AG04450 (cell line): Measurements from ENCODE around the gene NMNAT3. TPM values are rescaled to one million over a fixed set of nuclear protein-coding genes. Genes with fewer than 3 reads are reported as not detected.
"Not testable (repeated sequence)": the region's sequence is repeated elsewhere in the genome, so short reads cannot be mapped to it uniquely, and the experiment has no call there.

ENCODE experiments used
- CTCF ChIA-PET: fragments of 300-600, 350-600 bp; formaldehyde crosslinking; extraction: SDS; loops from one replicate; lab custom pipeline; 2022; ENCODE audit warnings: antibody characterized with exemption, inconsistent platforms; lab: Charles Lee
- POLR2A ChIA-PET: fragments of 350-600 bp; formaldehyde crosslinking; extraction: SDS; loops from one replicate; lab custom pipeline; 2021; ENCODE audit warnings: antibody characterized with exemption, inconsistent platforms; lab: Yijun Ruan, JAX
- DNase-seq: peaks from one replicate; pipeline ENCODE4 v3.0.0-alpha.2; 2011; ENCODE audit warnings: low read depth, low spot score
- H3K27ac ChIP-seq: one replicate; pipeline ENCODE4 v1.5.1; 2012; ENCODE audit warnings: low read depth, low read length, control low read depth
- H3K27me3 ChIP-seq: one replicate; pipeline ENCODE4 v1.6.0; 2012; ENCODE audit warnings: low read length; ENCODE audit not compliant: control insufficient read depth, insufficient read depth
- H3K4me3 ChIP-seq: 2 replicates; pipeline ENCODE4 v1.5.1; 2011; ENCODE audit warnings: mild to moderate bottlenecking, low read depth, low read length, control low read depth
- H3K9me3 ChIP-seq: 2 replicates; pipeline ENCODE4 v1.5.1; 2012; ENCODE audit warnings: low read length; ENCODE audit not compliant: control insufficient read depth, insufficient read depth
- CTCF ChIP-seq: IDR thresholded peaks from 2 replicates; pipeline ENCODE4 v1.5.1; 2011; ENCODE audit warnings: low read depth, low read length, control low read depth, inconsistent platforms
- polyA plus RNA-seq: library from polyadenylated mRNA; depleted of rRNA; stranded (reverse); fragments of >200 nt; gene quantifications from 2 replicates; pipeline ENCODE4 v1.2.3, GENCODE V29; 2011

The NMNAT3 gene
- polyA plus RNA-seq, 1 experiment: 0.22 TPM

- ChIA-PET CTCF (no interaction called here), POLR2A (no interaction called here)
Observed at GRCh38 chr3:139597947-139598346, 79.8 kb downstream of the NMNAT3 start.

GRCh38 chr3:139591186-139591585, 86.6 kb downstream of the NMNAT3 start:
- CTCF ChIA-PET: interaction anchor here (0.9 kb wide), 1 partner anchor 163 kb away, joined by 4 read pairs; no protein-coding TSS in a partner anchor

More at GRCh38 chr3:139597947-139598346, 79.8 kb downstream of the NMNAT3 start:
- Histone ChIP-seq H3K9me3 (no peaks in the 10 kb centered on the region), H3K27ac (no peak overlapping the region), H3K4me3 (no peak overlapping the region), H3K27me3 (no peaks in the 10 kb centered on the region)
- no peak for DNase-seq
- no peak for TF ChIP-seq CTCF

GRCh38 chr3:139588450-139588849, 89.3 kb downstream of the NMNAT3 start:
- DNase-seq: no peak
- TF ChIP-seq CTCF: no peak
- Histone ChIP-seq H3K27me3 (peaks cover 5% of the 10 kb centered on the region), H3K4me3 (no peak overlapping the region), H3K27ac (no peak overlapping the region), H3K9me3 (no peaks in the 10 kb centered on the region)
- CTCF ChIA-PET: no interaction called here
- POLR2A ChIA-PET: no interaction called here

More at GRCh38 chr3:139591186-139591585, 86.6 kb downstream of the NMNAT3 start:
- POLR2A ChIA-PET, H3K9me3 ChIP-seq, DNase-seq, H3K27me3 ChIP-seq, H3K27ac ChIP-seq, H3K4me3 ChIP-seq: not testable (repeated sequence)

GRCh38 chr3:139587797-139588196, 90.0 kb downstream of the NMNAT3 start:
- Histone ChIP-seq H3K27me3 (peaks cover 5% of the 10 kb centered on the region), H3K4me3 (no peak overlapping the region), H3K9me3 (no peaks in the 10 kb centered on the region), H3K27ac (no peak overlapping the region)
- TF ChIP-seq CTCF: no peak
- CTCF ChIA-PET: no interaction called here
- POLR2A ChIA-PET: no interaction called here
- no peak for DNase-seq

GRCh38 chr3:139586420-139587017, 91.3 kb downstream of the NMNAT3 start:
- POLR2A ChIA-PET: no interaction called here
- Histone ChIP-seq H3K27ac (no peak overlapping the region), H3K9me3 (no peaks in the 10 kb centered on the region), H3K4me3 (no peak overlapping the region), H3K27me3 (peaks cover 5% of the 10 kb centered on the region)
- no peak for DNase-seq
- CTCF ChIA-PET: no interaction called here
- no peak for TF ChIP-seq CTCF
